K562 (cell line): ENCODE data around the gene PDGFC. TPM values are rescaled to one million over a fixed set of nuclear protein-coding genes. Genes with fewer than 3 reads are reported as not detected.

ENCODE experiments used
- ATAC-seq: fragments of 200-7000 bp; cut with Tn5 transposase; 3 replicates; pipeline ENCODE4 v1.9.1; 2020; ENCODE audit warnings: moderate library complexity
- BruUV-seq: library from RNA; stranded (reverse); fragments of 400-500 nt; replicated peaks from 2 replicates; lab custom pipeline; 2021; lab: Mats Ljungman, UMichigan
- CTCF ChIA-PET: fragments of 300-600 bp; formaldehyde crosslinking; extraction: SDS; loops from one replicate; lab custom pipeline; 2021; ENCODE audit warnings: low intra/inter-chr PET ratio; lab: Yijun Ruan, JAX
- POLR2A ChIA-PET: fragments of 300-600, 350-650 bp; sonication (Branson Sonifier 250); formaldehyde crosslinking; extraction: SDS; loops from one replicate; lab custom pipeline; 2021; ENCODE audit warnings: antibody characterized with exemption, inconsistent platforms; lab: Yijun Ruan, JAX
- DNase-seq, 4 experiments: peaks; one replicate each; pipeline versions ENCODE4 v3.0.0 to v3.0.0-alpha.2; 2011 to 2018; ENCODE audit warnings: low spot score in 3 of 4, mixed read lengths in 3 of 4; ENCODE audit errors: extremely low read depth in 1 of 4
- FAIRE-seq: peaks from 2 replicates; lab custom pipeline; 2011; peaks lifted over from hg19 to GRCh38; lab: Jason Lieb, UNC
- H2AFZ ChIP-seq: 2 replicates; pipeline ENCODE4 v1.6.0; 2011; ENCODE audit warnings: low read depth, low read length, control low read depth, inconsistent platforms
- H3K27ac ChIP-seq: fragments of 200-600 bp; 3 replicates; pipeline ENCODE4 v1.8.0; 2011; ENCODE audit warnings: low read depth, mild to moderate bottlenecking, control low read depth, inconsistent platforms, low read length, moderate library complexity, mixed read lengths; ENCODE audit errors: extremely low read depth
- H3K27me3 ChIP-seq, 2 experiments: fragments of 300-600 bp in 1 of 2; 2 replicates in 1 of 2; 3 replicates in 1 of 2; pipeline versions ENCODE4 v1.6.0 to v1.8.0; 2011; ENCODE audit warnings: inconsistent platforms in 2 of 2, low read length in 2 of 2, mild to moderate bottlenecking in 1 of 2, mixed read lengths in 1 of 2, moderate library complexity in 1 of 2; ENCODE audit not compliant: control insufficient read depth in 2 of 2, insufficient read depth in 2 of 2
- H3K36me3 ChIP-seq: fragments of 300-600 bp; 3 replicates; pipeline ENCODE4 v1.8.0; 2011; ENCODE audit warnings: mild to moderate bottlenecking, low read length, inconsistent platforms; ENCODE audit not compliant: control insufficient read depth, insufficient read depth
- H3K4me1 ChIP-seq, 2 experiments: fragments of 200-600 bp in 1 of 2; replicated peaks in 1 of 2; 2 replicates in 1 of 2; 3 replicates in 1 of 2; pipeline versions ENCODE4 v1.5.1 to v1.8.0; 2011; ENCODE audit warnings: inconsistent platforms in 2 of 2, low read length in 2 of 2, mild to moderate bottlenecking in 1 of 2, mixed read lengths in 1 of 2, moderate library complexity in 1 of 2; ENCODE audit not compliant: control insufficient read depth in 2 of 2, insufficient read depth in 2 of 2
- H3K4me2 ChIP-seq: 2 replicates; pipeline ENCODE4 v1.6.1; 2011; ENCODE audit warnings: low read length, control low read depth, inconsistent platforms, mixed read lengths; ENCODE audit not compliant: insufficient read depth
- H3K4me3 ChIP-seq: fragments of 200-600 bp; sonication (generic), shearing (Covaris generic); 2 replicates; pipeline ENCODE4 v1.5.1; 2016; ENCODE audit warnings: control low read depth, inconsistent platforms
- H3K79me2 ChIP-seq: fragments of 200-600 bp; 3 replicates; pipeline ENCODE4 v1.8.0; 2011; ENCODE audit warnings: low read length, inconsistent platforms; ENCODE audit not compliant: control insufficient read depth, insufficient read depth
- H3K9ac ChIP-seq, 2 experiments: 2 replicates each; pipeline versions ENCODE4 v1.6.0 to v1.6.1; 2011; ENCODE audit warnings: low read depth in 2 of 2, low read length in 2 of 2, control low read depth in 1 of 2, inconsistent platforms in 1 of 2, mild to moderate bottlenecking in 1 of 2, mixed read lengths in 1 of 2; ENCODE audit not compliant: insufficient read depth in 1 of 2
- H3K9me1 ChIP-seq: one replicate; pipeline ENCODE4 v1.6.0; 2011; ENCODE audit warnings: inconsistent platforms, mild to moderate bottlenecking, low read length, moderate library complexity; ENCODE audit not compliant: control insufficient read depth, insufficient read depth
- H3K9me3 ChIP-seq: replicated peaks from 2 replicates; pipeline ENCODE4 v1.5.1; 2011; ENCODE audit warnings: low read depth, low read length, inconsistent platforms; ENCODE audit not compliant: control insufficient read depth, insufficient read depth
- H4K20me1 ChIP-seq: replicated peaks from 2 replicates; pipeline ENCODE4 v1.6.1; 2011; ENCODE audit warnings: low read length, inconsistent platforms, mixed read lengths; ENCODE audit not compliant: control insufficient read depth, insufficient read depth
- CHD4 ChIP-seq: fragments of 200-600 bp; sonication (generic); IDR thresholded peaks from 3 replicates; pipeline ENCODE4 v1.6.1; 2012; ENCODE audit warnings: low read depth, mild to moderate bottlenecking, mixed read lengths, low read length, inconsistent platforms; ENCODE audit not compliant: insufficient read depth, insufficient replicate concordance, poor library complexity, severe bottlenecking
- KLF6 ChIP-seq: fragments of 250-450 bp; sonication (Bioruptor Pico); IDR thresholded peaks from 2 replicates; pipeline ENCODE4 v1.4.0; 2020; ENCODE audit warnings: mild to moderate bottlenecking, moderate library complexity, borderline replicate concordance
- L3MBTL2 ChIP-seq: fragments of 450-650 bp; IDR thresholded peaks from 2 replicates; pipeline ENCODE4 v1.6.1; 2016; ENCODE audit warnings: mild to moderate bottlenecking, moderate library complexity
- RCOR1 ChIP-seq, 2 experiments: IDR thresholded peaks; 2 replicates each; pipeline ENCODE4 v1.6.1; 2012; ENCODE audit warnings: low read depth in 2 of 2, low read length in 2 of 2, borderline replicate concordance in 1 of 2, improper control_type of control experiment in 1 of 2
- TARDBP ChIP-seq: fragments of 450-650 bp; IDR thresholded peaks from 2 replicates; pipeline ENCODE4 v1.6.1; 2016
- ZBTB8A ChIP-seq: fragments of 450-650 bp; IDR thresholded peaks from 2 replicates; pipeline ENCODE4 v1.6.1; 2018; ENCODE audit warnings: mild to moderate bottlenecking, moderate library complexity; ENCODE audit not compliant: partially characterized antibody
- ZNF140 ChIP-seq: fragments of 250-450 bp; sonication (Bioruptor Pico); IDR thresholded peaks from 2 replicates; pipeline ENCODE4 v1.8.0; 2021; ENCODE audit warnings: moderate library complexity, mild to moderate bottlenecking, inconsistent platforms
- ZNF175 ChIP-seq: fragments of 200-800 bp; sonication (Bioruptor generic); IDR thresholded peaks from 2 replicates; pipeline ENCODE4 v1.6.1; 2016; ENCODE audit warnings: low read depth, mild to moderate bottlenecking, missing genetic modification characterization, missing compliant biosample characterization
- ZNF3 ChIP-seq: fragments of 250-450 bp; sonication (Bioruptor Pico); IDR thresholded peaks from 2 replicates; pipeline ENCODE4 v1.5.0; 2021; ENCODE audit warnings: mild to moderate bottlenecking, moderate library complexity
- ZNF551 ChIP-seq: fragments of 250-450 bp; sonication (Bioruptor Pico); IDR thresholded peaks from 2 replicates; pipeline ENCODE4 v1.5.0; 2021; ENCODE audit warnings: mild to moderate bottlenecking, moderate library complexity
- ZNF695 ChIP-seq: fragments of 450-650 bp; formaldehyde crosslinking; IDR thresholded peaks from 2 replicates; pipeline ENCODE4 v1.4.0; 2020; ENCODE audit warnings: mild to moderate bottlenecking, moderate library complexity
- WGBS: fragments of 100-300 bp; shearing (Covaris generic); methylation state at CpG from one replicate; pipeline ENCODE4 v1.1.6; 2016; ENCODE audit warnings: low coverage, mixed read lengths; ENCODE audit not compliant: insufficient coverage; ENCODE audit errors: missing lambda C conversion rate; 5-methylcytosine and 5-hydroxymethylcytosine counted together
- in situ Hi-C: fragments of 300-500 bp; cut with MboI; formaldehyde crosslinking; loops from 4 replicates; pipeline ENCODE4 v1.15.0; 2018; ENCODE audit warnings: inconsistent platforms, mixed read lengths
- intact Hi-C: fragments of 100-400 bp; cut with micrococcal nuclease; formaldehyde crosslinking; loops from 2 replicates; pipeline ENCODE4 v1.14.2; 2022
- polyA plus RNA-seq, 8 experiments: library from polyadenylated mRNA; depleted of rRNA in 4 of 8; stranded (reverse) in 5 of 8; unstranded in 3 of 8; fragments of >200 nt; fragmentation: Nextera tagmentation in 2 of 8; fragmentation: Illumina TruSeq in 1 of 8; extraction: Ambion mirVana in 2 of 8; extraction: Trizol in 1 of 8; gene quantifications; 2 replicates each; pipeline versions ENCODE4 v1.2.1 to v1.2.3, GENCODE V29; 2011 to 2014; ENCODE audit warnings: inconsistent platforms in 1 of 8, missing spikeins in 1 of 8
- total RNA-seq, 7 experiments: library from RNA; depleted of rRNA in 6 of 7; stranded (reverse); fragments of >200 nt in 6 of 7; fragmentation: Illumina TruSeq in 2 of 7; extraction: Trizol in 2 of 7; gene quantifications; 2 replicates each; pipeline versions ENCODE4 v1.2.1 to v1.2.3, GENCODE V29; 2011 to 2021; ENCODE audit warnings: low replicate concordance in 1 of 7
- TF ChIP-seq, protein P1 (sequence below): fragments of 450-650 bp; formaldehyde crosslinking; IDR thresholded peaks from 2 replicates; pipeline ENCODE4 v1.4.0; 2020; ENCODE audit warnings: mild to moderate bottlenecking, moderate library complexity
- TF ChIP-seq, protein P2 (sequence below), 2 experiments: fragments of 450-650 bp; conservative IDR thresholded peaks; 2 replicates each; pipeline ENCODE4 v1.6.1; 2017; ENCODE audit warnings: mild to moderate bottlenecking in 2 of 2, moderate library complexity in 2 of 2

Gene PDGFC
- total and polyA plus RNA-seq, 9 of the 15 experiments (the other 6 are each of a cell fraction or from before 2014, with no cell fraction given), result not detected

DNA sequence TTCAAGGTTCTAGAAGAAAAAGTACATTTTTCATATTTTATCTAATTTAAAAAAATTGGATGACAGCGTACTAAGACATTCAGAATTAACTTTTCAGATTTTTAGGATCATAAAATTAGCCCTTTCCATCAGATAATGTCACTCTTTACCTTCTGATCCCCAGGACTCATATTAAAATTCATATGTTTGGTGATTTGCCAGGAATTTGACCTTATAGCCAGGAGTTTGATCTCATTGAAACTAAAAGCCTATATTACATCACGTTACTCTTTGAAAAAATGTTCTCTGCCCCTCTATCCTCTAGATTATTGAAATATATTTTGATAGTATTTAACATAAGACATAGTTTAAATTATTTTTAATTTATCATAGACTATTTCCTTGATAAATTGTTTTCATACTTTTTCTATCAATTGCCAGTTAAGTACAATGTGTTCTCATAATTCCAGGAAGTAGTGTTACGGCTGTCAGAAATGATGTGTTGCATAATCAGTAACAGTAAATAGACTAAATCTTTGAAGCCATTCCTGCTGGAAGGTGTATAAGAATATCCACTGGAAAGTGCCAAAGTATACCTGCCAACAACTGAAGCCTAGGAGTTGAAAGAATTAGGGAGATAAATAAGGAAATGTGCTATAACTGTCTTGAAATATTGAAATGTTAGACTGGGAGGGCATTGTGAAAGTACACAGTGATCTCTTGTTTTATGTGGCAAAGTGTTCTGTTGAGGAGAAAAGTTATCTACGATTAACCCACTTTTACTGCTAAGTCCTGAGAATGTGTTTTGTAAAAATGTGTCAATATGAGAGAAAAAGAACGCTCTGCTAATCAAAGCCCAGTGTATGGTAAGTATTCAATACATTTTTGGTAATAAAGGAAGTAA, 32.9 kb upstream of the PDGFC start:
- BruUV-seq, result no TSS peak
- H4K20me1 ChIP-seq, result no peaks in the 10 kb centered on the region

More for the DNA sequence above, 32.9 kb upstream of the PDGFC start:
- Histone ChIP-seq H3K9ac (no peak overlapping the region), H3K9me1 (no peaks in the 10 kb centered on the region), H3K4me3 (no peak overlapping the region), H3K27ac (no peak overlapping the region), H3K27me3 (no peaks in the 10 kb centered on the region), H3K4me2 (no peak overlapping the region), H2AFZ (no peak overlapping the region), H3K4me1 (no peaks in the 10 kb centered on the region), H3K9me3 (no peaks in the 10 kb centered on the region), H3K36me3 (no peaks in the 10 kb centered on the region), H3K79me2 (no peaks in the 10 kb centered on the region)
- ChIA-PET CTCF (no interaction called here), POLR2A (interaction anchor here (1.2 kb wide), 1 partner anchor 9 kb away, joined by 3 read pairs; no protein-coding TSS in a partner anchor)
- WGBS, result 3% methylated on average over 5 of the region's 5 CpGs
- TF ChIP-seq, protein P1, sequence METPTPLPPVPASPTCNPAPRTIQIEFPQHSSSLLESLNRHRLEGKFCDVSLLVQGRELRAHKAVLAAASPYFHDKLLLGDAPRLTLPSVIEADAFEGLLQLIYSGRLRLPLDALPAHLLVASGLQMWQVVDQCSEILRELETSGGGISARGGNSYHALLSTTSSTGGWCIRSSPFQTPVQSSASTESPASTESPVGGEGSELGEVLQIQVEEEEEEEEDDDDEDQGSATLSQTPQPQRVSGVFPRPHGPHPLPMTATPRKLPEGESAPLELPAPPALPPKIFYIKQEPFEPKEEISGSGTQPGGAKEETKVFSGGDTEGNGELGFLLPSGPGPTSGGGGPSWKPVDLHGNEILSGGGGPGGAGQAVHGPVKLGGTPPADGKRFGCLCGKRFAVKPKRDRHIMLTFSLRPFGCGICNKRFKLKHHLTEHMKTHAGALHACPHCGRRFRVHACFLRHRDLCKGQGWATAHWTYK (CRISPR knock-in tag), result no peak
- TF ChIP-seq, protein P2, sequence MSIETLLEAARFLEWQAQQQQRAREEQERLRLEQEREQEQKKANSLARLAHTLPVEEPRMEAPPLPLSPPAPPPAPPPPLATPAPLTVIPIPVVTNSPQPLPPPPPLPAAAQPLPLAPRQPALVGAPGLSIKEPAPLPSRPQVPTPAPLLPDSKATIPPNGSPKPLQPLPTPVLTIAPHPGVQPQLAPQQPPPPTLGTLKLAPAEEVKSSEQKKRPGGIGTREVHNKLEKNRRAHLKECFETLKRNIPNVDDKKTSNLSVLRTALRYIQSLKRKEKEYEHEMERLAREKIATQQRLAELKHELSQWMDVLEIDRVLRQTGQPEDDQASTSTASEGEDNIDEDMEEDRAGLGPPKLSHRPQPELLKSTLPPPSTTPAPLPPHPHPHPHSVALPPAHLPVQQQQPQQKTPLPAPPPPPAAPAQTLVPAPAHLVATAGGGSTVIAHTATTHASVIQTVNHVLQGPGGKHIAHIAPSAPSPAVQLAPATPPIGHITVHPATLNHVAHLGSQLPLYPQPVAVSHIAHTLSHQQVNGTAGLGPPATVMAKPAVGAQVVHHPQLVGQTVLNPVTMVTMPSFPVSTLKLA (conservative IDR thresholded peaks at IDR 0.05), result no peak
- TF ChIP-seq ZBTB8A (no peak), ZNF175 (no peak), ZNF551 (CRISPR knock-in tag) (no peak), TARDBP (no peak), ZNF3 (CRISPR knock-in tag) (no peak), KLF6 (CRISPR knock-in tag) (no peak), RCOR1 (IDR thresholded peaks at IDR 0.05; ENCODE audit: borderline replicate concordance in 1 of 2, low read depth in 2 of 2, low read length in 2 of 2) (no peak), ZNF140 (CRISPR knock-in tag) (no peak), L3MBTL2 (no peak), CHD4 (no peak), ZNF695 (no peak)
- ATAC-seq (no peak), FAIRE-seq (no peak), DNase-seq (no peak)
- intact Hi-C loops (no loop called here), in situ Hi-C loops (no loop called here)
